GM21423 (cell line): ENCODE results near the gene GPRC5A.

Experiments
- ATAC-seq: cut with Tn5 transposase; IDR thresholded peaks from one replicate; pipeline ENCODE4 v1.9.1; 2021; ENCODE audit warnings: mild to moderate bottlenecking, moderate library complexity; ENCODE audit not compliant: unreplicated experiment

Gene GPRC5A

DNA sequence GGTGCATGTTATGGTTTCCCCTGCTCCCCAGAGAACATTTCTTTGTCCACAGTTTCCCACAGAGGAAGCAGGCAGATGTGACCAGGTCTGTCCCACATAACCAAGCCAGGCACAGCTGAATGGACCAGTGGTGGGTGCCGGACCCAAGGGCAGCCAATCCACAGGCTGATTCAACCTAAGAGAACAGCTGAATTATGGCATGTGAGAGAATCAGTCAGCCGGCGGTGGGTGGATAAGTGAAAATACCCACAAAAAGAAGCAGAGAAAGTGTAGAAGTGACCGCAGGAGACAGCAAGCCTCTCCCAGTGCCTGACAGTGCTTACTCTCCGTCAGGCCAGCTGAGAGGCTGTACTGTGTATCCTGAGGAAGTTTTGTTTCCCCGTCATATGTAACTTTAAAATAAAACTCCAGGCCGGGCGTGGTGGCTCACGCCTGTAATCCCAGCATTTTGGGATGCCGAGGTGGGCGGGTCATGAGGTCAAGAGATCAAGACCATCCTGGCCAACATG, 45.7 kb downstream of the GPRC5A start:
- no peak for ATAC-seq

DNA sequence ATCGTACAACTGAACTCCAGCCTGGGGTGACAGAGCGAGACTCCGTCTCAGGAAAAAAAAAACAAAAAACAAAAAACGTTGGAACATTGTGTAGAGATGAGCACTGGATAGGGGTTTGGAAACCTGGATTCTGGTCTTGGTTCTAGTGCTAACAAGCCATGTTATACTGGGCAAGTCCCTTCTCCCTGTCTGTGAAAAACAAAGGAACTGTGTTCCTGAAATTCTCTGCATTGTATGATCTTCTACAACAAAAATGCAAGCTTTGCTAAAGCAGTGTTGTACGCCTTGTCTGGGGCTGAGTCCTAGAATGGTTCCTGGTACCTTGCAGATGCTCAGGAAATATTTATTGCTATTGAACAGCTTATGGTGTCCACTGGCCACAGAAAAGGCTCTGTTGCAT, 47.2 kb downstream of the GPRC5A start:
- ATAC-seq: no peak

DNA sequence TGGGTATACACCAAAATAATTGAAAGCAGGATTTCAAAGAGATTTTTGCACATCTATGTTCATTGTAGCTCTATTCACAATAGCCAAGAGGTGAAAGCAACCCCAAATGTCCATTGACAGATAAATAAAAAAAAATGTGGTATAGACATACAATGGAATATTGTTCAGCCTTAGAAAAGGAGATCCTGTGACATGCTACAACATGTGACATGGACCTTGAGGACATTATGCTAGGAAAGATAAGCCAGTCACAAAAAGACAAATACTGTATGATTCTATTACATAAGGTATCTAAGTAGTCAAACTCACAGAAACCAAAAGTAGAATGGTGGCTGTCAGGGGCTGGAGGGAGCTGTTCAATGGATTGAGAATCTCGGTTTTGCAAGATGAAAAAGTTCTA, 48.5 kb downstream of the GPRC5A start:
- no peak for ATAC-seq

DNA sequence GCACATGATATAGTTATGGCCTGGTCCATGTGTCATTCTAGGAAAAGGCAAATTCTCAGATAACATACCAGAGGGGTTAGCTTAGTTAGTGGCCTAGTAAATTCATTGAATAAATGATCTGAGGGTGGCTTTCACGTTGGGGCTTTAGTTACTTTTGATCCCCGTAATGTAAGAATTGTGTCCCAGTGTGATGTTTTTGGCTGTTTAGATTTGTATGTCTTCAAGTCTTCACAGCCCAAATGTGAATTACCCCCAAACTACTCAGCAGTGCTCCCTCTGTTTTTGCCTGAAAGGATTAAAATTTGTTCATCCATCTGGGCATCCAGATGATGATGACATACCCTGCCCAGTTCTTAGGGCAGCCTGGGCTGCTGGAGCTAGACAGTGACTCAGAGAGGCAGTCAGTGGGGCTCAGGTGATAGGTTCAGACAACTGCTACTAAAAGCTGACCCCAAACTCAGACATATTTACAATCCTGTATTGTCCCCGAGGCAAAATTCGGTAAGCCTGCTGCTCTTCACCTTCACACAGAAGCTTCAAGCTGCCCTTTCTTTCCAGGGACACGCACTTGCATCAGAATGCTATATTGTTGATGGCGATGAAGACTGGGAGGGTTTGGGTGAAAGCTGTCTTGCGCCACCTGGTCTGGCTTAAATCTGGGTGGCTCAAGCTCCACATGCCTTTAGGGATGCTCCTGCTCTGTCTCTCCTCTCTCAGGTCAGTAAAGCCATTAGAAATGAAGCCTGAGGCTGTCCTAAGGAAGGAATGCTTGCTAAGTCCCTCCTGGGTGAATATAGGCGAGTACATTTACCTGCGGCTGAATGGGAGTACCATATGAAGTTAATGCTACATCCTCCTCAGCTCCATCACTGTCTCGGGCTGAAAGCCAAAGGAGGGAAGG, 50.3 kb downstream of the GPRC5A start:
- ATAC-seq: no peak

DNA sequence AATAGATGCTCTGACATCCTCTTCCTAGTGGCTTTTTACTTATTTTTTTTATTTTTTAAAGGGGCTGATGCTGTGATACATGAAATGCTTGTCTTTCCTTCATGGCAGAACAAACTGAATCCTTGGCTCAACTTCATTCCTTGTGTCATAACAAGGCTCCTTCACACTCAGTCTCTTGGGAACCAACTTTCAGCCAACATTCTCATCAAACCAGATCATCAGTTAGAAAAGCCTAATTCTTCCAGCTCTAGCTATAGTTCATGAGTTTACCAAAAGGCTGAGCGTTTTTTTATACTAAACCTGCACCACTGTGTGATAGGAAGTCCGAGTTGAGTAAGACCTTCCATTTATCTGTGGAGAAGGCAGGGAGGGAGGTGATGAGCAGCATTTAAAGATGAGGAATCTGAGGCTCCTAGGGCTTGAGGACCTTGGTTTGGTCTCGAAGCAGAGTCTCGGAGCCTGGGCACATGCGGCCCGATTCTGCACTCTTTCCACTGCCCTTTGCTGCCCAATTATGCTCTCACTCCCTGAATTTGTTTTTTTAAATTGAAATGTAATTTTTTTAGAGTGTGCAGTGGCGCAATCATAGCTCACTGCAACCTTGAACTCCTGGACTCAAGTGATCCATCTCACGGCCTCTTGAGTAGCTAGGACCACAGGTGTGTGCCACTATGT, 52.4 kb downstream of the GPRC5A start:
- ATAC-seq: no peak

DNA sequence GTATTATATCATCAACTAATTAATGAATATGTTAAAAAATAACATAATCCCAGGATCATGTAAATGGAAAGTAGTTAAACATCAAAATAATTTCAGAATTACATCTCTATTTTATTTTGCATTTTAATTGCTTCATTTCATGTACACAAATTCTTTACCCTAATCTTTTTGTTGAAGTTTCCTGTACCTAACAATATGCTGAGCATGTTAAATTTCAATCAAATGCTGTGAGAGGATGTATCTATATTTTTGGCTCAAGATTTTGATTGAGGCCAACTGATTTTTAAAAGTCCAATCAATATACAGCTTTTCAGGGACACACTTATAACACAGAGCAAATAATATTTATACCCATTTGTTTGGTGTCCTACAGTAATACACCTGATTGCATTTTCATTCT, 54.2 kb downstream of the GPRC5A start:
- no peak for ATAC-seq

DNA sequence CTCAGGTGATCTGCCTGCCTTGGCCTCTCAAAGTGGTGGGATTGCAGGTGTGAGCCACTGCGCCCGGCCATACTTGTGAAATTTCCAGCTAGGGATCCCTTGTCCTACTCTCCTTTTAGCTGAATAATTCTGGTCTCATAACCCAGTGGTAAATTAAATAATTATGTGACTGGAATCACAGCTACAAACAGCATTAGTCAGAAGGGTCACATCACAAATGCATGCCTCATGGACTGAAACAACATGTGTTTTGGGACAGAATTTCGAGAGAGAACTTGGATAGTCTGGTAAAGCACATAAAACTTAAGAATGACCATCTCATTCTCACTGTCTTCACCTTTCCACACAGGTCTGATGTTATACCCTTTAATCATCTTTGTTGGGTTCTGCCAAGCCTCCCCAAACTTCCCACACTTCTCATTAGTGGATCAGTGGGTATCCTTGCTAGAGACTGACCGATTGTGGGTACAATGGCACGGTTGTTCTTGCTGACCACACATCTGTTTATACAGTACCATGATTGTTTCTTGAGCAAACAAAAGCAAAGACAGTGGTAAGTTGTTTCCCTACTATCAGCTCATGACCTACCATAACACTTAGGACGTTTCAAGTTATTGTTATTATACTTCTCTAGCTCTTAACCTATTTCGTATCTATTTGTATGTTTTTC, 55.5 kb downstream of the GPRC5A start:
- no peak for ATAC-seq

DNA sequence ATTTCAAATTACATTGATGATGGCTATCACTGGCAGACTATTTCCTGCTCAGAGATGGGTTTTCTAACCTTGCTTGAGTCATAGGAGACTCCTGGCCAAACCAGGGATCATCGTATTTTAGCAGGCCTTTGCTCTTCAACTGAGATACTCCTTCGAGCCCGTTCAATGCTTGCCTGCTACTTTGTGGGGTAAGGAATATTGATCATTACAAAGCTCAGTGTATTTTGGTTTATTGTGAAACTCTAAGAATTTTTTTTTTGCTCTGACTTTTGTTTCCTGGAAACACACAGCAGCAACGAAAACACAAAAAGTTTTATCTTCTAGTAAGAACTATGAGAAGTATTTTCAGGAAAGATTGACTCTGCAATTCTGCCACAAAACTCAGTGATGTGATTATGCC, 56.5 kb downstream of the GPRC5A start:
- ATAC-seq: no peak

DNA sequence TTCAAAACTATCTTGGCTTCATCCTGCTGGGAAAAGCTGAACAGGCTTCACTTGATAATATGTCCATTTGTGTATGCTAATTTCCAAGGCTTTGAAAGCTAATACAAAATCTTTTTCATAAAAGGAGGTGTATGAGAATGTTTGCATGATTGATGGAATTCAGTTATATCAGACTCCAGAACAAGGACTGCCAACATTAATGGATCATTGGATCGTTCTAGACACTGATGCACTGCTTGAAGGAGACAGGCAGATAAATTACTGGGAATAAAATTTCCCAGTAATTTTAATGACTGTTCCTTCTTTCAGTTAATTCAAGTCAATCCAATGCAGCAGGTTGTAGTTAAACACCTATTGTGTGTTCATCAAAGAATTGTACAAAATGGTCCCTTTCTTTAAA, 60.1 kb downstream of the GPRC5A start:
- ATAC-seq: no peak

DNA sequence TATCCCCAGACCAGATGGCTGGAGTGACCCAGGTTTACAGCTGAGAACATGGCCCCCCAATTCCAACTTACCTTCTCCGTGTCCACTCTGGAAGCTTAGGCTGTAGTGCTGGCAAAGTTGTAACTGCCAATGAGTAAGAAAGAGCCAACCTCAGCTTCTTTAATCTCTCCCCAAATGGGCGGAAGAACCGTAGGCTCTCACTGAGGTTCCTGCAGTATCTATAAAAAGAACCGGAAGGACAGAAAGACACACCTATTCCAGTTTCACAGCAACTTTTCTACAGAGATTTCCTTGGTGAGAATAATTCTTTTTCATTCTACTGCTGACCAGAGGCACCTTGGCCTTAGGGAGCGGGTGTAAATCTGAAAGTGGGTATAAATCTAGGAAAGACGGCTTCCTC, 60.7 kb downstream of the GPRC5A start, which contains the start of gene GPRC5D:
GPRC5D (minus strand) TSS at position 135 of the 400 bp plus-strand sequence. CDS start 1,786 bp downstream, outside the sequence.
- no peak for ATAC-seq

DNA sequence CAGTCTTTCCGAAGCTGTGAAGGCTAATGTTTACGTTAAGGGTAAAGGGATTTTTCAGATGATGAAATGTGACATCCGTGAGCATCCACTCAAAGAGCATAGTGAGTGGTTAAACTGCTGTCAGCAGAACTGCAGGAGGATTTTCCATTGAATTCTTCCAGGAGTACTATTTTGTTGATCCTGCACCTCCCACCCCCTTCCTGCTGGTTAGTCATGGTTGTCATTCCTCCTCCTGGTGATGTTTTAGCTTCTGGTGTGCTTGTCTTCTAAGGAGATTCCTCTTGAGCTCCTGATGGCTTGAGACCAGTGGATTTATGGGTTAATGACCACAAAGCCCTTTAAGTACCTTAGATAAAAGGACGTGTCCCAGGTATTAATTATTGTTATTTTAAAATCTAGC, 63.0 kb downstream of the GPRC5A start:
- no peak for ATAC-seq

DNA sequence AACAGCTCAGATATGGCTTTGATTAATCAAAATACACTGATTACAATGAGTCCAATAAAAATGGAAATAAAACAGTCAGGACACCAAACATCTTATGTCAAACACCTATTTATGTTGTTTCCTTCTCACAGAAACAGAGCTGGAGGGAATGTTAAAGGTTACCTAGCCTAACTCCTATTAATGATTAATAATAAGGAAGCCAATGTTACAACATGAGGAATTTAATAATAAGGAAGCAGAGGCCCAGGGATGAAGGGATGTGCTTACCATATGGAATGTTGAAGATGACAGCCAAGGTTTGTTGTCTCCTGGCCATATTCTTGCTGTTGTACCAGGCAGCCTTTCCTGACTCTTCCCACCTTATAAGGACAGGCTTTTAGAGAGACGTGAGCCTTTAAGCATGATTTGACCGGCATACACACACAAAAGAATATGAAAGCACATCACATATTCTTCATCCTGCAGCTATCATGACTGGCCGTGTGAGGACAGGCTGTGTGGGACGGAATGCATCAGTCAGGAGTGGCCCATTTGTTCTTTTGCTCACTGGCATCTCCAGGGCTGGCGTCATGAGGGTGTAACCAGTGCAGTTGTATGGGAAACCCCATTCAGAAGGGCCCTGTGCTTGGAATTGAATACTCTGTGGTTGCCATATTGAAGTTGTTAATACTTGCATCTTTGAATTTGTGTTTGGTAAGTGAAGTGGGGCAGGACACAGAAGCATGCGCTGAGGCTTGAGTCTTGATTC, 63.7 kb downstream of the GPRC5A start:
- no peak for ATAC-seq

DNA sequence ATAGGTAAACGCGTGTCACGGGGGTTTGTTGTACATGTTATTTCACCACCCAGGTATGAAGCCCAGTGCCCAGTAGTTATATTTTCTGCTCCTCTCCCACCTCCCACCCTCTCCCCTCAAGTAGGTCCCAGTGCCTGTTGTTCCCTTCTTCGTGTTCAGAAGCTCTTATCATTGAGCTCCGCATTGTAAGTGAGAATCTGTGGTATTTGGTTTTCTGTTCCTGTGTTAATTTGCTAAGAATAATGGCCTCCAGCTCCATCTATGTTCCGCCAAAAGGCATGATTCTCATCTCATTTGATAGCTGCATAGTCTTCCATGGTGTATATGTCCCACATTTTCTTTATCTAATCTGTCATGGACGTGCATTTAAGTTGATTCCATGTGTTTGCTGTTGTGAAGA, 67.5 kb downstream of the GPRC5A start:
- no peak for ATAC-seq

DNA sequence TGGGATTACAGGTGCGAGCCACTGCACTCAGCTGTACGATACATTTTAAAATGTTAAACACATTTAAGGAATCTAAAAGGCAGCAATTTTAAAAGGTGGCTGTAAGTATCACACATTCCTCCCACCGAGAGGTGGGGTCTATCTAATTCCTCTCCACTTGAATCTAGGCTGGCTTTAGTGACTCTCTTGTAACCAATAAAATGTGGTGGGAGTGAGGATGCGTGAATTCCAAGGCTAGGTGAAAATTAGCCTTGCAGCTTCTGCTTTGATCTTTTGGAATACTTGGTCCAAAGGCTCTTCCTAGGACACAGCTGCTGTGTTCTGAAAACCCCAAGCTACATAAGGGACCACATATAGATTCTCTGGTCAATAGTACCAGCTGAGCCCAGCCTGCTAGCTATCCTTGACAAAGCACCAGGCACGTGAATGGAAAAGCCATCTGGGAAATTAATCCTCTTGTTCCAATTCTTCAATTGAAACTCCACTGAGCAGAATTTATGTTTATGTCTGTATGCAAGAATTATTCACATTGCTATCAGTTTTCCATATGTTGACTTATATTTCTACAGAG, 69.4 kb downstream of the GPRC5A start:
- ATAC-seq: no peak

DNA sequence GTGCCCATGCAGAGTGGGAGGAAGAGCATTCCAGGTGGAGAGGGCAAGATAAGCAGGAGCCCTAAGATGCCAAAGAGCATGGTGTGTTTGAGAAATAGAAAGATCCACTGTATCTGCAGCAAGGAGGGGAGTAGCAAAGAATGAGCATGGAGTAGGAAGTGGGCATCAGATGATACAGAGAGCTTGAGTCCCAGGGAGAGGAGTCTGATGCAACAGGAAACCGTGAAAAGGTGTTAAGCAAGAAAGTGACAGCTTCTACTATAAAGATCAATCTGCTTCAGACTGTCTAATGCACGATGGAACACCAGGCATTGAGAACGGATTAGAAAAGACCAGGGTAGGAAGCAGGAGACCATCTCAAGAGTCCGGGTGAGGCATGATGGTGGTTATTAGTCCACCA, 72.9 kb downstream of the GPRC5A start:
- ATAC-seq: no peak

DNA sequence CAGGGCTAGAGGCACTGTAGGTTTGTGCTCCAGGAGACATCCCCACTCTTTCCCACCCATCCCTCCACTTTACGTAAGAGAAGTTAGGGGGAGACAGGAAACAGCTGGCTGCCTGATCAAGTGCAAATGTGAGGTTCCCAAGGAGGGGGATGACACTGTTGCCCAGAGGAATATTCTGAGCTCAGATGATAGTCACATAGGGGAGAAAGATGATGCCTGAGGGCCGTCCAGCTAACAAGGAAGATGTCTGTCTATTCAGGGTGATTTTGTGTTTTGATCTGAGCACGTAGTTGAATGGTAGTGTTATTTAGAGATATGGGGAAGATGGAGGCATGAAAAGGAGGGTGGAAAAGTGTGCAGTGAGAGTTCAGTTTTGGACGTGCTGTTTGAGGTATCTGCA, 74.5 kb downstream of the GPRC5A start:
- ATAC-seq: no peak
